GM18511 (cell line): ENCODE measurements around the gene RAB4A.
"Not testable (repeated sequence)": the region's sequence is repeated elsewhere in the genome, so short reads cannot be mapped to it uniquely, and the experiment has no call there.

Experiments
- ATAC-seq: cut with Tn5 transposase; IDR thresholded peaks from one replicate; pipeline ENCODE4 v1.9.1; 2021; ENCODE audit warnings: mild to moderate bottlenecking, moderate library complexity; ENCODE audit not compliant: unreplicated experiment

RAB4A gene

DNA sequence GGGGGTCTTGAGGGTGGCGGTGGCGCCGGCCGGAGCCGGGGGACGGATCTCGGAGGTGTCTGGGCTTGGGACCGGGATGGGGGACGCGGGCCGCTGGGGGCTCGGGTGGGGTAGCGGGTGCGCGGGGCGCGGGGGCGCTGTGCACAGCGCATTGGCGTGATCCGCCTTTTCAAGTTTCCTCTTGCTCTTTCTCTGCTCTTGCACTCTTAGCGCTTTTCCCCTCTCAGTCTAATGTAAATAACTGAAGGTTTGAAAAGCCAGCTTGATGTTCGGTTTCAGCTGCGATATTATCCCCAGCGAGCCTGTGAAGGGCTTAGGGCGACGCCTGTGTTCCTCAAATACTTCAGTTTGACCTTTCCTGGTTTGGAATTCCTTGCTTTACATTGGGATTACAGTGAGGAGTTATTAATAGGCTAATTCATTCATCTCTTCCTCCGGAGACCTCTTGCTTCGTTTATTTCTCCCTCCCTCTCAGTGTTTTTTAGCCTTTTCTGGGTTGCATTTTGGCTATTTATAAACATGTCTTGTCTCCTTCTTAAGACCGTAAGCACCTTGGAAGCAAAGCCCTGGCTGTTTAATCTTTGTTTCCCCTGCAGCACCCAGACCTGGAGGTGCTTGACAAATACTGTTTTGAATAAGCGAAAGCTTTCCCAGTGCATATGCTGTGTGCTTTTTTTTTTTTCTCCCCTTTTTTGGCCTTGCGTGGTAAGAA lies 693 bp downstream of the RAB4A start:
- peak; percentile 70 for ATAC-seq

- ATAC-seq, result no peak
These were observed 1.6 kb downstream of the RAB4A start for GRCh38 chr1:229272164-229273158.

DNA sequence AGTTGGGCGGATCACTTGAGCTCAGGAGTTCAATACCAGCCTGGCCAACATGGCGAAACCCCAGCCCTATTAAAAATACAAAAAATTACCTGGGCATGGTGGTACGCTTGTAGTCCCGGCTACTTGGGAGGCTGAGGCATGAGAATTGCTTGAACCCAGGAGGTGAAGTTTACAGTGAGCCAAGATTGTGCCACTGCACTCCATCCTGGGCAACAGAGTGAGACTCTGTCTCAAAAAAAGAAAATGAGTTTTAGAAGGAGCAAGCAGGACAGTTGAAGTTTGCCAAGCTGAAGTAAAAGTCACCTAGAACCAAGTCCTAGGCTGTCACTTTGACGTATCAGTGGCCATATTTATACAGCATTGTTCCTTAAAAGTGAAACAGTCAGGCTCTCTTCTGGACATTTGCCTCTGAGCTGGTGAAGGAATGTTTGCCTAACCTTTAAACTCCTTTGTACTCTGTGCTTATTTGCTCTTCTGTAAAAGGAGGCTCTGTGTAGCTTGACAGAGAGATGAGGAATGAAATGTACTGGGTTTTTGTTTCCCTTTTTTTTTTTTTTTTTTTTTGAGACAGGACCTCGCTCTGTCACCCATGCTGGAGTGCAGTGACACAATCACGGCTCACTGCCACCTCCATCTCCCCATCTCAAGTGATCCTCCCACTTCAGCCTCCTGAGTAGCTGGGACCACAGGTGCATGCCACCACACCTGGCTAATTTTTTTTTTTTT lies 2.8 kb downstream of the RAB4A start:
- ATAC-seq, result no peak

- ATAC-seq, result no peak
These were observed 4.1 kb downstream of the RAB4A start for GRCh38 chr1:229275005-229275404.

GRCh38 chr1:229278120-229278741 lies 7.3 kb downstream of the RAB4A start:
- no peak for ATAC-seq

DNA sequence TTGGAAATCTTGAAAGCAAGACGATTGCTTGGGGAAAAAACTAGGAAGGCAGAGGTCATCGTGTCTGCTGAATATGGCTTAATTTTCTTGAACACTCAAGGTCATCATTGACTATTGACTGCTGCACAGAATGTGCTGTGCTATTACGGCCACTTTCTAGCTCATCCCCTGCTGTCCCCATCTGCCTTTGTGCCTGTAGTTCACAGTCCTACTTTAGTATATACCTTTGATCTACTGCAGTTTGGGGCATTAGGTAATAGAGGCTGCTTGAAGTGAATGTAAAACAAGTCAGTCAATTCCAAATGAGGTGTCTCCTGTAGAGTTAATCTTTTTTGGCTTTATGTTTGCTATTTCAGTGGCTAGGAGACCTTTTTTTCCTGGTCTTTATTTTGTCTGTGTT lies 8.3 kb downstream of the RAB4A start:
- ATAC-seq, result no peak

GRCh38 chr1:229280037-229280828 lies 9.3 kb downstream of the RAB4A start:
- ATAC-seq, result no peak

- no peak for ATAC-seq
These were observed 10.0 kb downstream of the RAB4A start for GRCh38 chr1:229280921-229281320.

DNA sequence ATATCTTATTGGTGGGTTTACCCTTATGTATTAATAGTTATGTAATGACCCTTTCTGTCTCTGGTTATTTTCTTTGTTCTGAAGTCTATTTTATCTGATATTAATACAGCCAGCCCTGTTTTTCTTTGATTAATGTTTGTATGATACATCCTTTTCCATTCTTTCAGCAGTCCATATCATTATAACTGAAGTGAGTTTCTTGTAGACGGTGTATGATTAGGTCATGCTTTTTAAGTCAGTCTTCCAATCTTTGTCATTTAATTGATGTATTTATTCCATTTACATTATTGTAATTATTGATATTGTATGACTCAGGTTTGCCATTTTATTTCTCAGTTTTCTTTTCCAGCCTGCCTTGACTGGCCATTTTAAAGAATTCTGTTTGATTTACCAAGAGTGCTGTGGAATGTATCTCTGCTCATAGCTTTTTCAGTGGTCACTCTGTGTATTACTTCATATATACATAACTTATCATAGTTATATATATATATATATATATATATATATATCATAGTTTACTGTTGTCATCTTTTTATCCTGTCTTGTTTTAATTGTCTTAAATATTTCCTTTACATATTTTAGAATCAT lies 10.5 kb downstream of the RAB4A start:
- ATAC-seq, result no peak

GRCh38 chr1:229282295-229282823 lies 11.4 kb downstream of the RAB4A start:
- no peak for ATAC-seq

DNA sequence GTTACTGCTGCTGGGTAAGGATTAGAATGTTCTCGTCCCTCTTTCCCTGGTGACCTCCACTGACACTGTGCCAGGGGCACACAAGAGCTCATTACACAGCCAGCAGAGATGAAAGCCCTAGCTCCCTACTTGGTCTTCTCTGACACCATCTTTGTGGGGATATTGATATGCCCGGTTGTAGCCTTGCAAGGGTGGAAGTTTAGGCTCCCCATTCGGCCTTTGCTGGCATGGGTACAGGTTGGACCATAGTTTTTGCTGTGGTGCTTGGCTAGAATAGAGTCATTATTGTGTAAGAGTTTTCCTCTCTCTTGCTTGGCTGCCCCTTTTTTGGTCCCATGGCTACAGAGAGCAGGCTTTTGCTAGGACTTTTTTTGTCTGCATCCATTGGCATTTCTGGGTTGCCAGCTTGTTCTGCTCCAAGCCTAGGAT lies 12.3 kb downstream of the RAB4A start:
- no peak for ATAC-seq

- no peak for ATAC-seq
These were observed 14.0 kb downstream of the RAB4A start for GRCh38 chr1:229284887-229285286.

DNA sequence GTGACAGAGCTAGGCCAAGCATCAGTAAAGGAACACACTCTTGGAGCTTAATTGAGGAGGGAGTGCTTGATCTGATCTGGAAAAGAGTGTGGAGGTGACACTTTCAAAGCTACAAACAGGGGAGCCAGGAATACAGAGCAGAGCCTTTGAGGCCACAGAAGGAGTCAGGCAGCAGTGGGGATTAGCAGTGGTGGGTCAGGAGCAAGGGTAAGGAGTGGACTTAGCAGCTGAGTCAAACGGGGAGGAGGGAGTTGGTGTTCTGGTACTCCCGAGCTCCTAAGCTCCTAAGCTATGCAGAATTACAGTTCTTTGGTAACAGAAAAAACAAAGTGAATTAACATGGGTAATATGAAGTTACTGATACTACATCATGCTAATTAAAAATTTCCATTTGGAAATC lies 14.5 kb downstream of the RAB4A start:
- ATAC-seq, result no peak

GRCh38 chr1:229286099-229286766 lies 15.3 kb downstream of the RAB4A start:
- no peak for ATAC-seq

DNA sequence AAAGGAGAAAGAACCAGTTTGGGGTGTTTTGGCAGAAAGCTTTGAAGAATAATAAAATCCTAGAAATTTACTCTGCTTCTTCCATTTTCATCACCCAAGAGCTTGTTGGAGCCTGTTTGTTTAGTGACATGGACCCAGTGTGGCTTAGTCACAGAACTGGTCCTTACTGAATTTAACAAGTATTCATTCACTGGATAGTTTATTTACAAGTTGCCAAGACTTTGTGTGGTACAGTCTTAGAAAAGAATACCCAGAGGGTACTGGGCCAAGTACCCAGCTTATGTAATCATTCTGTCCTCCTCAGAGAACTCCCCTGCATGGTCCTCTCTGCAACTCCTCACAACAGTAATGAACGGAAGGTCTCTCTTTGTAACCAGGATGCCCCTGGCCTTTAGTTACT lies 16.4 kb downstream of the RAB4A start:
- no peak for ATAC-seq

DNA sequence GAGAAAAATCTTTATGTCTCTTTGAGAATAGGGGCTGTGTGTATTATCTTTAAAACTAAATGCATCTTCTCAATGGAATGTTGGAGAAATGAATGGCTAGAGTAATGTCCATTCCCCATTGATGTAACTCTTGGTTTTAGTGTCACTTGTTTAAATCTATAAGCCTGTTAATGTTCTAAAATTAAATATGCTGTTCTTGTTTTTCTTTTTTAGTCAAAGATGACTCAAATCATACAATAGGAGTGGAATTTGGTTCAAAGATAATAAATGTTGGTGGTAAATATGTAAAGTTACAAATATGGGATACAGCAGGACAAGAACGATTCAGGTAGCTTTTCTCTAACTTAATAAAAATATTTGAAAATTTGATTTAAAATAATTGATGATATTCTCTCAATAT lies 17.6 kb downstream of the RAB4A start:
- no peak for ATAC-seq

GRCh38 chr1:229291686-229292085 lies 20.8 kb downstream of the RAB4A start:
- not testable (repeated sequence) for ATAC-seq

GRCh38 chr1:229293528-229294204 lies 22.8 kb downstream of the RAB4A start:
- ATAC-seq, result no peak
